HEK293 (cell line): ENCODE measurements around the gene TBC1D14.

Source experiments
- CTCF ChIA-PET: fragments of 350-600 bp; formaldehyde crosslinking; extraction: SDS; loops from one replicate; lab custom pipeline; 2021; ENCODE audit warnings: antibody characterized with exemption; lab: Yijun Ruan, JAX
- POLR2A ChIA-PET: fragments of 300-600 bp; formaldehyde crosslinking; extraction: SDS; loops from one replicate; lab custom pipeline; 2020; ENCODE audit warnings: antibody characterized with exemption, inconsistent platforms; lab: Yijun Ruan, JAX
- H3K27ac ChIP-seq: fragments of 200-500 bp; sonication (Bioruptor generic); 2 replicates; pipeline ENCODE4 v1.5.1; 2014; ENCODE audit warnings: low read depth, low read length, control low read depth, inconsistent platforms; ENCODE audit errors: extremely low read depth
- H3K36me3 ChIP-seq, 2 experiments: fragments of 200-500 bp in 1 of 2; sonication (Bioruptor generic) in 1 of 2; 1 replicate in 1 of 2; 2 replicates in 1 of 2; pipeline ENCODE4 v1.5.1; 2014 to 2017; ENCODE audit warnings: inconsistent platforms in 2 of 2, low read length in 2 of 2; ENCODE audit not compliant: control insufficient read depth in 2 of 2, insufficient read depth in 1 of 2
- H3K4me1 ChIP-seq: fragments of 200-500 bp; sonication (Bioruptor generic); 2 replicates; pipeline ENCODE4 v1.5.1; 2014; ENCODE audit warnings: mild to moderate bottlenecking, low read length, inconsistent platforms; ENCODE audit not compliant: control insufficient read depth, insufficient read depth
- H3K4me3 ChIP-seq: 2 replicates; pipeline ENCODE4 v1.5.1; 2011; ENCODE audit warnings: low read depth, mild to moderate bottlenecking, control low read depth, low read length, moderate library complexity
- H3K9me3 ChIP-seq: fragments of 200-500 bp; sonication (Bioruptor generic); 2 replicates; pipeline ENCODE4 v1.5.1; 2014; ENCODE audit warnings: low read depth, low read length, inconsistent platforms; ENCODE audit not compliant: control insufficient read depth, insufficient read depth
- FEZF1 ChIP-seq: fragments of 450-650 bp; formaldehyde crosslinking; IDR thresholded peaks from 2 replicates; pipeline ENCODE4 v1.5.1; 2016; ENCODE audit warnings: missing biosample characterization, missing genetic modification characterization
- INSM2 ChIP-seq: fragments of 450-650 bp; formaldehyde crosslinking; IDR thresholded peaks from 2 replicates; pipeline ENCODE4 v1.5.1; 2016; ENCODE audit warnings: missing biosample characterization, missing genetic modification characterization
- KLF10 ChIP-seq: fragments of 450-650 bp; IDR thresholded peaks from 2 replicates; pipeline ENCODE4 v1.5.1; 2018; ENCODE audit warnings: missing biosample characterization, mild to moderate bottlenecking, missing genetic modification characterization
- MYNN ChIP-seq: fragments of 450-650 bp; formaldehyde crosslinking; IDR thresholded peaks from 2 replicates; pipeline ENCODE4 v1.5.1; 2016; ENCODE audit warnings: missing biosample characterization, missing genetic modification characterization, borderline replicate concordance
- PRDM6 ChIP-seq: fragments of 450-650 bp; formaldehyde crosslinking; IDR thresholded peaks from 2 replicates; pipeline ENCODE4 v1.5.1; 2017; ENCODE audit warnings: missing biosample characterization, missing genetic modification characterization
- TRIM28 ChIP-seq: IDR thresholded peaks from 2 replicates; pipeline ENCODE4 v1.6.1; 2011; ENCODE audit warnings: low read length, control low read depth, borderline replicate concordance
- ZBTB11 ChIP-seq: fragments of 450-650 bp; formaldehyde crosslinking; conservative IDR thresholded peaks from 2 replicates; pipeline ENCODE4 v1.5.1; 2016; ENCODE audit warnings: low read depth, missing biosample characterization, missing genetic modification characterization
- ZIC2 ChIP-seq: fragments of 450-650 bp; formaldehyde crosslinking; IDR thresholded peaks from 2 replicates; pipeline ENCODE4 v1.5.1; 2016; ENCODE audit warnings: missing biosample characterization, missing genetic modification characterization
- ZNF133 ChIP-seq: fragments of 450-650 bp; formaldehyde crosslinking; IDR thresholded peaks from 2 replicates; pipeline ENCODE4 v1.5.1; 2016; ENCODE audit warnings: missing biosample characterization, missing genetic modification characterization
- ZNF174 ChIP-seq: fragments of 450-650 bp; formaldehyde crosslinking; IDR thresholded peaks from 2 replicates; pipeline ENCODE4 v1.5.0; 2017; ENCODE audit warnings: missing biosample characterization, mild to moderate bottlenecking, missing genetic modification characterization
- ZNF23 ChIP-seq: fragments of 450-650 bp; formaldehyde crosslinking; IDR thresholded peaks from 2 replicates; pipeline ENCODE4 v1.5.1; 2016; ENCODE audit warnings: missing biosample characterization, missing genetic modification characterization, borderline replicate concordance
- ZNF24 ChIP-seq: fragments of 450-650 bp; formaldehyde crosslinking; IDR thresholded peaks from 2 replicates; pipeline ENCODE4 v1.5.1; 2016; ENCODE audit warnings: missing biosample characterization, missing genetic modification characterization
- ZNF280C ChIP-seq: fragments of 450-650 bp; formaldehyde crosslinking; IDR thresholded peaks from 2 replicates; pipeline ENCODE4 v1.5.1; 2016; ENCODE audit warnings: missing biosample characterization, missing genetic modification characterization
- ZNF514 ChIP-seq: fragments of 450-650 bp; formaldehyde crosslinking; IDR thresholded peaks from 2 replicates; pipeline ENCODE4 v1.5.1; 2016; ENCODE audit warnings: missing biosample characterization, missing genetic modification characterization
- ZNF529 ChIP-seq: fragments of 450-650 bp; formaldehyde crosslinking; IDR thresholded peaks from 2 replicates; pipeline ENCODE4 v1.5.1; 2017; ENCODE audit warnings: missing genetic modification characterization, missing biosample characterization; ENCODE audit not compliant: insufficient replicate concordance
- ZNF555 ChIP-seq: fragments of 450-650 bp; formaldehyde crosslinking; conservative IDR thresholded peaks from 2 replicates; pipeline ENCODE4 v1.5.1; 2017; ENCODE audit warnings: missing biosample characterization, mild to moderate bottlenecking, missing genetic modification characterization, inconsistent platforms
- ZNF580 ChIP-seq: fragments of 450-650 bp; formaldehyde crosslinking; IDR thresholded peaks from 2 replicates; pipeline ENCODE4 v1.5.1; 2016; ENCODE audit warnings: missing biosample characterization, missing genetic modification characterization
- ZNF658 ChIP-seq: fragments of 450-650 bp; formaldehyde crosslinking; IDR thresholded peaks from 2 replicates; pipeline ENCODE4; 2016; ENCODE audit warnings: missing biosample characterization, missing genetic modification characterization
- ZNF704 ChIP-seq: fragments of 450-650 bp; formaldehyde crosslinking; IDR thresholded peaks from 2 replicates; pipeline ENCODE4 v1.5.1; 2016; ENCODE audit warnings: missing biosample characterization, missing genetic modification characterization
- ZNF777 ChIP-seq: fragments of 450-650 bp; formaldehyde crosslinking; IDR thresholded peaks from 2 replicates; pipeline ENCODE4 v1.5.1; 2017; ENCODE audit warnings: missing biosample characterization, missing genetic modification characterization, borderline replicate concordance
- ZSCAN18 ChIP-seq: fragments of 450-650 bp; formaldehyde crosslinking; IDR thresholded peaks from 2 replicates; pipeline ENCODE4 v1.5.1; 2016; ENCODE audit warnings: missing biosample characterization, missing genetic modification characterization

TBC1D14 gene

GRCh38 chr4:6989331-6989923 lies 79.8 kb downstream of the TBC1D14 start:
- H3K9me3 ChIP-seq, result no peaks in the 10 kb centered on the region
- ChIA-PET POLR2A (no interaction called here), CTCF (no interaction called here)
- H3K4me3 ChIP-seq, result no peak overlapping the region
- H3K27ac ChIP-seq, result no peak overlapping the region
- peak; percentile 83 for TF ChIP-seq ZIC2
- no peak for TF ChIP-seq ZNF174 (tag by site-specific recombination)
- H3K36me3 ChIP-seq, result peaks cover 0 to 22% of the 10 kb centered on the region in 2 experiments; a peak in 2 of 3 replicates
- H3K4me1 ChIP-seq, result peaks cover 8% of the 10 kb centered on the region

GRCh38 chr4:6990661-6991060 lies 81.0 kb downstream of the TBC1D14 start:
- Histone ChIP-seq H3K27ac (no peak overlapping the region), H3K9me3 (no peaks in the 10 kb centered on the region), H3K4me1 (peaks cover 1% of the 10 kb centered on the region), H3K36me3 (peaks cover 0 to 31% of the 10 kb centered on the region in 2 experiments; a peak in 2 of 3 replicates), H3K4me3 (no peak overlapping the region)
- no peak for TF ChIP-seq INSM2 (tag by site-specific recombination)
- no peak for TF ChIP-seq FEZF1 (tag by site-specific recombination)
- TF ChIP-seq ZNF24 (tag by site-specific recombination), result no peak
- no peak for TF ChIP-seq KLF10 (tag by site-specific recombination)
- no peak for TF ChIP-seq ZNF133 (tag by site-specific recombination)
- no peak for TF ChIP-seq ZNF580
- no peak for TF ChIP-seq ZNF704 (tag by site-specific recombination)
- TF ChIP-seq ZBTB11 (tag by site-specific recombination), result no peak
- no peak for TF ChIP-seq ZNF23 (tag by site-specific recombination)
- no peak for TF ChIP-seq MYNN
- no peak for TF ChIP-seq ZNF777 (tag by site-specific recombination)
- no peak for TF ChIP-seq ZSCAN18 (tag by site-specific recombination)
- no peak for TF ChIP-seq ZNF555 (tag by site-specific recombination)
- no peak for TF ChIP-seq ZNF529
- no peak for TF ChIP-seq ZNF280C
- TF ChIP-seq ZNF658, result no peak
- TF ChIP-seq ZNF514 (tag by site-specific recombination), result no peak
- TF ChIP-seq TRIM28, result no peak
- no peak for TF ChIP-seq PRDM6 (tag by site-specific recombination)
- ChIA-PET CTCF (interaction anchor here (0.6 to 1.2 kb wide), 2 partner anchors 117 to 701 kb away, joined by 3 to 4 read pairs; no protein-coding TSS in a partner anchor), POLR2A (no interaction called here)
